WTC11 (cell line): ENCODE results near the gene GNRH2. TPM values are rescaled to one million over a fixed set of nuclear protein-coding genes. Genes with fewer than 3 reads are reported as not detected.

Experiments
- ATAC-seq: fragments of 200-7000 bp; cut with Tn5 transposase; 2 replicates; pipeline ENCODE4 v1.10.0; 2021; ENCODE audit warnings: mild to moderate bottlenecking, moderate library complexity
- CTCF ChIA-PET: fragments of 300-600 bp; sonication (Branson Sonifier 250); formaldehyde crosslinking; loops from one replicate; lab custom pipeline; 2021; ENCODE audit warnings: antibody characterized with exemption; lab: Charles Lee
- POLR2A ChIA-PET: fragments of 350-600 bp; sonication (Branson Sonifier 250); formaldehyde crosslinking; loops from one replicate; lab custom pipeline; 2021; ENCODE audit warnings: antibody characterized with exemption; lab: Charles Lee
- DNase-seq: peaks from one replicate; pipeline ENCODE4 v3.0.0; 2021; ENCODE audit warnings: low spot score
- H3K27ac Mint-ChIP-seq: 2 replicates; pipeline ENCODE4 v1.8.0; 2021; ENCODE audit warnings: mixed read lengths
- H3K27me3 Mint-ChIP-seq: 2 replicates; pipeline ENCODE4 v1.8.0; 2021; ENCODE audit warnings: low read depth, mild to moderate bottlenecking, moderate library complexity, mixed read lengths
- H3K36me3 Mint-ChIP-seq: 2 replicates; pipeline ENCODE4 v1.8.0; 2021; ENCODE audit warnings: mixed read lengths
- H3K4me1 Mint-ChIP-seq: 2 replicates; pipeline ENCODE4 v1.8.0; 2022; ENCODE audit warnings: mixed read lengths
- H3K4me3 Mint-ChIP-seq: 2 replicates; pipeline ENCODE4 v1.8.0; 2021; ENCODE audit warnings: mild to moderate bottlenecking, moderate library complexity, mixed read lengths
- H3K9me3 Mint-ChIP-seq: 2 replicates; pipeline ENCODE4 v1.8.0; 2021; ENCODE audit warnings: mixed read lengths
- ARID4B ChIP-seq: sonication (generic); formaldehyde crosslinking; IDR thresholded peaks from 2 replicates; pipeline ENCODE4 v1.8.0; 2023; ENCODE audit warnings: missing genetic modification reagents, mild to moderate bottlenecking, borderline replicate concordance
- CBFB ChIP-seq: sonication (generic); formaldehyde crosslinking; IDR thresholded peaks from 2 replicates; pipeline ENCODE4 v1.8.1; 2022; ENCODE audit warnings: mild to moderate bottlenecking, low read depth, missing genetic modification reagents
- CDX4 ChIP-seq: fragments of 250-450 bp; sonication (Bioruptor Pico); IDR thresholded peaks from 2 replicates; pipeline ENCODE4 v1.9.0; 2021; ENCODE audit warnings: moderate library complexity, mild to moderate bottlenecking, inconsistent platforms, borderline replicate concordance
- CREB1 ChIP-seq: sonication (generic); formaldehyde crosslinking; IDR thresholded peaks from 2 replicates; pipeline ENCODE4 v1.8.0; 2023; ENCODE audit warnings: mild to moderate bottlenecking, missing genetic modification reagents
- CREM ChIP-seq: sonication (generic); formaldehyde crosslinking; IDR thresholded peaks from 2 replicates; pipeline ENCODE4 v1.8.1; 2022; ENCODE audit warnings: mild to moderate bottlenecking, missing genetic modification reagents, moderate library complexity
- CTCF ChIP-seq: fragments of 200-600 bp; IDR thresholded peaks from 2 replicates; pipeline ENCODE4 v1.8.0; 2022; ENCODE audit warnings: antibody characterized with exemption
- E2F4 ChIP-seq: sonication (generic); formaldehyde crosslinking; IDR thresholded peaks from 2 replicates; pipeline ENCODE4 v1.8.1; 2022; ENCODE audit warnings: low read depth, mild to moderate bottlenecking, moderate library complexity, missing genetic modification reagents, borderline replicate concordance
- FOXP4 ChIP-seq: sonication (generic); formaldehyde crosslinking; IDR thresholded peaks from 2 replicates; pipeline ENCODE4 v1.8.0; 2022; ENCODE audit warnings: mild to moderate bottlenecking, missing genetic modification reagents
- HMGXB4 ChIP-seq: sonication (generic); formaldehyde crosslinking; IDR thresholded peaks from 2 replicates; pipeline ENCODE4 v1.8.1; 2023; ENCODE audit warnings: mild to moderate bottlenecking, moderate library complexity, missing genetic modification reagents
- IRF1 ChIP-seq: sonication (generic); formaldehyde crosslinking; IDR thresholded peaks from 2 replicates; pipeline ENCODE4 v1.8.0; 2023; ENCODE audit warnings: missing genetic modification reagents
- MYBL2 ChIP-seq: sonication (generic); formaldehyde crosslinking; IDR thresholded peaks from 2 replicates; pipeline ENCODE4 v1.8.1; 2023; ENCODE audit warnings: mild to moderate bottlenecking, moderate library complexity, missing genetic modification reagents
- PRRX2 ChIP-seq: fragments of 250-450 bp; sonication (Bioruptor Pico); IDR thresholded peaks from 2 replicates; pipeline ENCODE4 v1.8.0; 2021; ENCODE audit warnings: mild to moderate bottlenecking
- RELA ChIP-seq: sonication (generic); formaldehyde crosslinking; IDR thresholded peaks from 2 replicates; pipeline ENCODE4 v1.8.1; 2022; ENCODE audit warnings: missing genetic modification reagents, mild to moderate bottlenecking, borderline replicate concordance
- SMAD3 ChIP-seq: sonication (generic); formaldehyde crosslinking; IDR thresholded peaks from 2 replicates; pipeline ENCODE4 v1.8.0; 2022; ENCODE audit warnings: missing genetic modification reagents, mild to moderate bottlenecking, borderline replicate concordance
- SMAD4 ChIP-seq: sonication (generic); formaldehyde crosslinking; IDR thresholded peaks from 2 replicates; pipeline ENCODE4 v1.8.0; 2022; ENCODE audit warnings: mild to moderate bottlenecking, missing genetic modification reagents
- USF1 ChIP-seq: sonication (generic); formaldehyde crosslinking; IDR thresholded peaks from 2 replicates; pipeline ENCODE4 v1.8.0; 2022; ENCODE audit warnings: mild to moderate bottlenecking, missing genetic modification reagents
- ZMAT4 ChIP-seq: fragments of 250-450 bp; sonication (Bioruptor Pico); IDR thresholded peaks from 2 replicates; pipeline ENCODE4 v1.9.0; 2021; ENCODE audit warnings: mild to moderate bottlenecking
- ZSCAN18 ChIP-seq: fragments of 250-450 bp; sonication (Bioruptor Pico); IDR thresholded peaks from 2 replicates; pipeline ENCODE4 v2.1.2; 2022; ENCODE audit warnings: mild to moderate bottlenecking, moderate library complexity
- total RNA-seq: library from RNA; stranded (reverse); gene quantifications from 3 replicates; pipeline ENCODE4 v1.2.3, GENCODE V29; 2021

The GNRH2 gene
- total RNA-seq, 1 experiment from 2014 or later = 1.1 TPM

GRCh38 chr20:3032624-3033023 is 10.8 kb upstream of the GNRH2 start (continued):
- TF ChIP-seq HMGXB4 (CRISPR knock-in tag) = no peak

- POLR2A ChIA-PET = no interaction called here
- DNase-seq = no peak
- H3K9me3 Mint-ChIP-seq = no peaks in the 10 kb centered on the region
- no peaks in the 10 kb centered on the region for H3K27me3 Mint-ChIP-seq
- no peak for TF ChIP-seq USF1 (CRISPR knock-in tag)
- no peak for TF ChIP-seq CDX4 (CRISPR knock-in tag)
- TF ChIP-seq ARID4B = no peak
- no peak for TF ChIP-seq SMAD4 (CRISPR knock-in tag)
- TF ChIP-seq PRRX2 (CRISPR knock-in tag) = no peak
- no peak for TF ChIP-seq MYBL2 (CRISPR knock-in tag)
- no peak for TF ChIP-seq E2F4 (CRISPR knock-in tag)
- no peak for TF ChIP-seq SMAD3
- no peak for TF ChIP-seq CREB1 (CRISPR knock-in tag)
- TF ChIP-seq, all 79 proteins: peak for 0
- CTCF ChIA-PET = no interaction called here
- H3K36me3 Mint-ChIP-seq = peaks cover 45% of the 10 kb centered on the region
- no peak for ATAC-seq
- H3K4me1 Mint-ChIP-seq = peaks cover 13% of the 10 kb centered on the region
- H3K4me3 Mint-ChIP-seq = no peak overlapping the region
- H3K27ac Mint-ChIP-seq = no peak overlapping the region
Observed at GRCh38 chr20:3037654-3038053, 5.8 kb upstream of the GNRH2 start.

- Mint-ChIP-seq H3K36me3 (peaks cover 45% of the 10 kb centered on the region), H3K4me3 (no peak overlapping the region), H3K27ac (no peak overlapping the region), H3K27me3 (no peaks in the 10 kb centered on the region), H3K4me1 (peaks cover 15% of the 10 kb centered on the region), H3K9me3 (no peaks in the 10 kb centered on the region)
- no peak for DNase-seq
- CTCF ChIA-PET = interaction anchor here (1.6 kb wide), 1 partner anchor 173 kb away, joined by 5 read pairs; no protein-coding TSS in a partner anchor
- ATAC-seq = no peak
- POLR2A ChIA-PET = no interaction called here
- TF ChIP-seq ZSCAN18 (CRISPR knock-in tag) = no peak
- no peak for TF ChIP-seq MYBL2 (CRISPR knock-in tag)
- TF ChIP-seq CTCF = no peak
- no peak for TF ChIP-seq IRF1 (CRISPR knock-in tag)
- TF ChIP-seq RELA (CRISPR knock-in tag) = no peak
- TF ChIP-seq CREM (CRISPR knock-in tag) = no peak
- no peak for TF ChIP-seq ZMAT4
- TF ChIP-seq FOXP4 (CRISPR knock-in tag) = no peak
- TF ChIP-seq CBFB = no peak
Observed at GRCh38 chr20:3038454-3038853, 5.0 kb upstream of the GNRH2 start.
